KOPT-K1 (cell line): ENCODE measurements around the gene CER1.
"Not testable (repeated sequence)": the region's sequence is repeated elsewhere in the genome, so short reads cannot be mapped to it uniquely, and the experiment has no call there.

Experiments
- H3K27ac ChIP-seq: fragments of 200-600 bp; sonication (generic); 2 replicates; pipeline ENCODE4 v1.5.1; 2016; ENCODE audit warnings: antibody characterized with exemption, mild to moderate bottlenecking, low read depth, low read length; ENCODE audit not compliant: poor library complexity, severe bottlenecking
- H3K36me3 ChIP-seq: fragments of 200-600 bp; sonication (generic); 2 replicates; pipeline ENCODE4 v1.5.1; 2017; ENCODE audit warnings: antibody characterized with exemption, mild to moderate bottlenecking, low read length, moderate library complexity; ENCODE audit not compliant: insufficient read depth
- H3K9me3 ChIP-seq: fragments of 200-600 bp; sonication (generic); 2 replicates; pipeline ENCODE4 v1.5.1; 2017; ENCODE audit warnings: antibody characterized with exemption, low read length, mild to moderate bottlenecking; ENCODE audit not compliant: insufficient read depth, poor library complexity, severe bottlenecking

Gene CER1

GRCh38 chr9:14692470-14693250 lies 29.9 kb downstream of the CER1 start:
- Histone ChIP-seq H3K27ac (no peak overlapping the region), H3K36me3 (no peaks in the 10 kb centered on the region), H3K9me3 (no peaks in the 10 kb centered on the region)

- H3K9me3 ChIP-seq, result no peaks in the 10 kb centered on the region
- no peaks in the 10 kb centered on the region for H3K36me3 ChIP-seq
- no peak overlapping the region for H3K27ac ChIP-seq
Observed at GRCh38 chr9:14690948-14691730, 31.4 kb downstream of the CER1 start.

GRCh38 chr9:14687042-14687719 lies 35.4 kb downstream of the CER1 start:
- H3K9me3 ChIP-seq, result no peaks in the 10 kb centered on the region
- no peaks in the 10 kb centered on the region for H3K36me3 ChIP-seq
- H3K27ac ChIP-seq, result no peak overlapping the region

DNA sequence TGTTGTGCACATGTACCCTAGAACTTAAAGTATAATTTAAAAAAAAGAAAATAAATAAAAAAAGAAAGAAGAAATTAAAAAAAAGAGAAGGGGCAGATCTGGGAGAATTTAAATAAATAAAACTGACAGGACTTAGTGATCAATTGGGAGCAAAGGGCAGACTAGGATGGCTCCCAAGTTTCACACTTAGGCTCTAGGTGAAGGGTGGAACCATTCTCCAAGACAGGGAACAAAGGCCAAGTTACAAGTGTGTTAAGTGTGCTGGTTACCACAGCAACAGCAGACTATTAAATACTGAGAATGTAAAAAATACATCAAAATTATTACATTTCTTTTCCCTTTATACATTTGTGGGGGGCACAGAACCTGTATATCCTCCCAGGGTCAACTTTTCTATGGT lies 36.4 kb downstream of the CER1 start:
- no peaks in the 10 kb centered on the region for H3K36me3 ChIP-seq
- H3K27ac ChIP-seq, result no peak overlapping the region
- no peaks in the 10 kb centered on the region for H3K9me3 ChIP-seq

- H3K36me3 ChIP-seq, H3K9me3 ChIP-seq, H3K27ac ChIP-seq: not testable (repeated sequence)
Observed at GRCh38 chr9:14682616-14683015, 39.9 kb downstream of the CER1 start.

DNA sequence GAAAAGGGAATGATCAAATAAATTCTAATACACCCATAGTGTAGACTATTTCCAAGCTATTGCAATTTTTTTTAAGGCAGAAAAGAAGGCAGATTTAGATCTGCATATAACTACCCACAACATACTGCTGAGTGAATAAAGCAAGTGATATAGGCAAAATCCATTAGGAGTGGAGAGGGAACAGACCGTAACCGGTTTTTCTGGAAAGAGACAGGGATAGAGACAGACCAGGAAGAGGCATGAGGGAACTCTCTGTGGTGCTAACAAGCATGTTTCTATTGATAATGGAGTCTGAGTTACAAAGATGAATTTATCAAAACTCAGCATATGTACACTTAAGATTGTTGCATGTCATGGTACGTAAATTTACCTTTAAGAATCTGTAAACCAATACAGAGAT lies 43.8 kb downstream of the CER1 start:
- H3K9me3 ChIP-seq, result no peaks in the 10 kb centered on the region
- no peak overlapping the region for H3K27ac ChIP-seq
- no peaks in the 10 kb centered on the region for H3K36me3 ChIP-seq

GRCh38 chr9:14677872-14678271 lies 44.7 kb downstream of the CER1 start:
- H3K27ac ChIP-seq, result no peak overlapping the region
- no peaks in the 10 kb centered on the region for H3K36me3 ChIP-seq
- no peaks in the 10 kb centered on the region for H3K9me3 ChIP-seq

DNA sequence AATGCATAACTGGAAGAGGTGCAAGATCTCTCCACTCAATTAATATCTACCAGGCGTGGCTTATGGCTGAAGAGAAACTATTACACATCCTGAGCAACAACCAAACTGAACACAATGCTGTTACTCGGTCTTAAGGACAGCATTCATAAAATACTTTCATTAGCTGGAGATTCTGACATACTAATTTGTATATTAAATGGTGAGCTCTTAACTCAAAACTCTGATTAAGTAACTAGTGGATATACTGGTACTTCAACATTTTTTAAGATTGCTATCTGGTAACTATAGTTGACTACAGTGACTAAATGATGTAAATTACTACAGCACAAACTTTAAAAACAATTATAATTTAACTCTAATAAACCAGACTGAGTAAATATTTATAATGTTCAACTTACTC lies 45.1 kb downstream of the CER1 start:
- H3K36me3 ChIP-seq, result no peaks in the 10 kb centered on the region

GRCh38 chr9:14674630-14675029 lies 47.9 kb downstream of the CER1 start:
- Histone ChIP-seq H3K9me3 (no peaks in the 10 kb centered on the region), H3K36me3 (no peaks in the 10 kb centered on the region), H3K27ac (no peak overlapping the region)

More for the DNA sequence above, 45.1 kb downstream of the CER1 start:
- no peaks in the 10 kb centered on the region for H3K9me3 ChIP-seq
- H3K27ac ChIP-seq, result no peak overlapping the region

DNA sequence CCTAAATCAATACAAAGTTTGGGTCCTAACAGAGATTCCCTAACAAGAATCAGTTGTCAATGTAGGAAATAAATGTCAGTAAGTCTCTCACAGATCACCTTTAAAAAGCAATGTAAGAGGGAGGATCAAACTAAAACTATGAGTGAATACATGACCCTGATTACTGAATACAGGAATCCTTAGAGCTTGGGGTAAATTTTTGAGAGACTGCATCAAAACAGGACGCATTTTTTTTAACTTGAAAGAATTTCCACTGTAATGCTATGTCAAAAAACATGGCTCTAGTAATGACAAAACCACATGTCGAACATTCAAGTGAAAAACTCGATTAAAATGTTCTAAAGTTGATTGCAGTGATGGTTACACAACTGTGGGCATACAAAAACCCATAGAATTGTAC lies 51.2 kb downstream of the CER1 start:
- H3K36me3 ChIP-seq, result no peaks in the 10 kb centered on the region
- no peak overlapping the region for H3K27ac ChIP-seq
- no peaks in the 10 kb centered on the region for H3K9me3 ChIP-seq

DNA sequence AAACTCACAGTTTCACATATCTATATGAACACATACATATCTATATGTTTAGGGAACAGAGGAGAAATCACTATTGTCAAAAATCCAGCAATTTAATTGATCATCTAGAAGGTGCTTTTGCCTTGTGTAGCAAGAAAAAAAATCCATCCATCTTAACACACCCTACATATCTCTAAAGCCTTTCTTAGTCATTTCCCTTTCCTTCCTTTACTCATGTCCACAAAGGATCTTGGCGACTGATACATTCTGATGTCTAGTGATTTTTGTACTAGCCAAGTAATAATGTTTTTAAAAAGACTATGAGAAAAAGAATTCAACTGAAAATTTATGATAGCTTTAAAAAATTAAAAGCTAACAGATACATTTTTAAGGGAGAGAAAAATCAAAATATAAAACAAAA lies 51.8 kb downstream of the CER1 start:
- Histone ChIP-seq H3K36me3 (no peaks in the 10 kb centered on the region), H3K27ac (no peak overlapping the region), H3K9me3 (no peaks in the 10 kb centered on the region)
